LoVo (cell line): ENCODE data around the gene SOAT1.
A peak's percentile ranks its signal among the peaks of the same experiment; 100 is the strongest.
"Not testable (repeated sequence)": the region's sequence is repeated elsewhere in the genome, so short reads cannot be mapped to it uniquely, and the experiment has no call there.

ENCODE experiments used
- DNase-seq: peaks from one replicate; pipeline ENCODE4 v3.0.0-alpha.2; 2016; ENCODE audit warnings: low spot score

Gene SOAT1

GRCh38 chr1:179293340-179294327 lies at the start of gene SOAT1:
SOAT1 (plus strand) TSS chr1:179293797; CDS start chr1:179302685, 8,888 bp downstream.
- peak; percentile 92 for DNase-seq

GRCh38 chr1:179245426-179245825 lies 48.2 kb upstream of the SOAT1 start:
- not testable (repeated sequence) for DNase-seq

GRCh38 chr1:179247923-179248322 lies 45.7 kb upstream of the SOAT1 start:
- no peak for DNase-seq

- DNase-seq = peak; percentile 35
Observed at GRCh38 chr1:179251675-179252074, 41.9 kb upstream of the SOAT1 start.

GRCh38 chr1:179252606-179253005 lies 41.0 kb upstream of the SOAT1 start:
- DNase-seq = no peak

GRCh38 chr1:179253286-179253972 lies 40.2 kb upstream of the SOAT1 start:
- no peak for DNase-seq

- no peak for DNase-seq
Observed at GRCh38 chr1:179262183-179262582, 31.4 kb upstream of the SOAT1 start.

- DNase-seq = no peak
Observed at GRCh38 chr1:179263121-179263520, 30.5 kb upstream of the SOAT1 start.

- DNase-seq = no peak
Observed at GRCh38 chr1:179264507-179264906, 29.1 kb upstream of the SOAT1 start.

- DNase-seq = no peak
Observed at GRCh38 chr1:179269071-179269470, 24.5 kb upstream of the SOAT1 start.

GRCh38 chr1:179274424-179274823 lies 19.2 kb upstream of the SOAT1 start:
- DNase-seq = not testable (repeated sequence)

GRCh38 chr1:179278920-179279319 lies 14.7 kb upstream of the SOAT1 start:
- no peak for DNase-seq

GRCh38 chr1:179283992-179284391 lies 9.6 kb upstream of the SOAT1 start:
- DNase-seq = no peak

- peak; percentile 85 for DNase-seq
Observed at GRCh38 chr1:179287946-179288345, 5.7 kb upstream of the SOAT1 start.

GRCh38 chr1:179288977-179289376 lies 4.6 kb upstream of the SOAT1 start:
- DNase-seq = peak; percentile 57

GRCh38 chr1:179295164-179295755 lies 1.7 kb downstream of the SOAT1 start:
- no peak for DNase-seq

- no peak for DNase-seq
Observed at GRCh38 chr1:179296356-179297104, 2.9 kb downstream of the SOAT1 start.

- no peak for DNase-seq
Observed at GRCh38 chr1:179297105-179297378, 3.4 kb downstream of the SOAT1 start.

GRCh38 chr1:179298952-179299351 lies 5.4 kb downstream of the SOAT1 start:
- DNase-seq = no peak

- no peak for DNase-seq
Observed at GRCh38 chr1:179300112-179300511, 6.5 kb downstream of the SOAT1 start.

GRCh38 chr1:179302070-179302469 lies 8.5 kb downstream of the SOAT1 start:
- DNase-seq = no peak

GRCh38 chr1:179303200-179303785 lies 9.7 kb downstream of the SOAT1 start:
- DNase-seq = no peak
